Prostate gland (tissue), 2 donors: ENCODE measurements around the gene CDC73. TPM values are rescaled to one million over a fixed set of nuclear protein-coding genes. Genes with fewer than 3 reads are reported as not detected.
"Not testable (repeated sequence)": the region's sequence is repeated elsewhere in the genome, so short reads cannot be mapped to it uniquely, and the experiment has no call there.

Source experiments
- DNase-seq: peaks from one replicate; pipeline ENCODE4 v3.0.0-alpha.2; 2019; ENCODE audit warnings: low spot score
- H3K27ac ChIP-seq, 2 donors: fragments of 200-600 bp; sonication (generic); 2 replicates each; pipeline ENCODE4 v1.5.1; 2017 to 2019
- H3K27me3 ChIP-seq: fragments of 200-600 bp; sonication (generic); replicated peaks from 2 replicates; pipeline ENCODE4 v1.5.1; 2019; ENCODE audit not compliant: insufficient read depth
- H3K36me3 ChIP-seq, 2 donors: fragments of 200-600 bp; sonication (generic); 1 replicate in 1 of 2; 2 replicates in 1 of 2; pipeline versions ENCODE4 v1.5.1 to v1.8.1; 2017 to 2019
- H3K4me1 ChIP-seq: fragments of 200-600 bp; sonication (generic); replicated peaks from 2 replicates; pipeline ENCODE4 v1.5.1; 2019
- H3K4me3 ChIP-seq, 2 donors: fragments of 200-600 bp; sonication (generic); 2 replicates each; pipeline ENCODE4 v1.5.1; 2017 to 2019
- H3K9me3 ChIP-seq: fragments of 200-600 bp; sonication (generic); 2 replicates; pipeline ENCODE4 v1.5.1; 2017
- POLR2A ChIP-seq: fragments of 450-650 bp; IDR thresholded peaks from one replicate; pipeline ENCODE4 v1.6.1; 2016; ENCODE audit warnings: antibody characterized with exemption, mild to moderate bottlenecking
- POLR2AphosphoS5 ChIP-seq: sonication (generic); formaldehyde crosslinking; IDR thresholded peaks from one replicate; pipeline ENCODE4 v1.6.1; 2017; ENCODE audit warnings: antibody characterized with exemption
- WGBS: methylation state at CpG from one replicate; pipeline ENCODE4 v1.1.5; 2018; 5-methylcytosine and 5-hydroxymethylcytosine counted together
- intact Hi-C: fragments of 100-400 bp; cut with DNase I; formaldehyde crosslinking; loops from one replicate; pipeline ENCODE4 v1.14.2; 2022
- total RNA-seq, 2 donors: library from RNA; depleted of rRNA; stranded (reverse); fragments of >200 nt; gene quantifications; one replicate each; pipeline ENCODE4 v1.1.0, GENCODE V29; 2016
- TF ChIP-seq, protein P1 (sequence below), 4 experiments: fragments of 200-600 bp in 2 of 4; fragments of 450-650 bp in 2 of 4; sonication (generic) in 2 of 4; IDR thresholded peaks; 1 replicate in 3 of 4; 2 replicates in 1 of 4; pipeline ENCODE4 v1.5.1; 2016 to 2019; ENCODE audit warnings: antibody characterized with exemption in 4 of 4, mild to moderate bottlenecking in 2 of 4, moderate library complexity in 2 of 4

CDC73 gene
- total RNA-seq, 2 donors from 2014 or later, result 36.2 to 48.0 TPM

- no peak overlapping the region for H3K27ac ChIP-seq
- no peak for DNase-seq
- intact Hi-C loops, result no loop called here
- no peaks in the 10 kb centered on the region for H3K9me3 ChIP-seq
- H3K4me1 ChIP-seq, result no peaks in the 10 kb centered on the region
- TF ChIP-seq, protein P1, sequence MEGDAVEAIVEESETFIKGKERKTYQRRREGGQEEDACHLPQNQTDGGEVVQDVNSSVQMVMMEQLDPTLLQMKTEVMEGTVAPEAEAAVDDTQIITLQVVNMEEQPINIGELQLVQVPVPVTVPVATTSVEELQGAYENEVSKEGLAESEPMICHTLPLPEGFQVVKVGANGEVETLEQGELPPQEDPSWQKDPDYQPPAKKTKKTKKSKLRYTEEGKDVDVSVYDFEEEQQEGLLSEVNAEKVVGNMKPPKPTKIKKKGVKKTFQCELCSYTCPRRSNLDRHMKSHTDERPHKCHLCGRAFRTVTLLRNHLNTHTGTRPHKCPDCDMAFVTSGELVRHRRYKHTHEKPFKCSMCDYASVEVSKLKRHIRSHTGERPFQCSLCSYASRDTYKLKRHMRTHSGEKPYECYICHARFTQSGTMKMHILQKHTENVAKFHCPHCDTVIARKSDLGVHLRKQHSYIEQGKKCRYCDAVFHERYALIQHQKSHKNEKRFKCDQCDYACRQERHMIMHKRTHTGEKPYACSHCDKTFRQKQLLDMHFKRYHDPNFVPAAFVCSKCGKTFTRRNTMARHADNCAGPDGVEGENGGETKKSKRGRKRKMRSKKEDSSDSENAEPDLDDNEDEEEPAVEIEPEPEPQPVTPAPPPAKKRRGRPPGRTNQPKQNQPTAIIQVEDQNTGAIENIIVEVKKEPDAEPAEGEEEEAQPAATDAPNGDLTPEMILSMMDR (IDR thresholded peaks at IDR 0.05), result no peak
- TF ChIP-seq POLR2A (no peak), POLR2AphosphoS5 (no peak)
- no peaks in the 10 kb centered on the region for H3K27me3 ChIP-seq
- no peaks in the 10 kb centered on the region for H3K36me3 ChIP-seq
- H3K4me3 ChIP-seq, result no peak overlapping the region
Observed at GRCh38 chr1:193221651-193222050, 99.8 kb downstream of the CDC73 start.

GRCh38 chr1:193222056-193222615 lies 100.3 kb downstream of the CDC73 start:
- WGBS, result 83% methylated on average over 8 of the region's 8 CpGs
- intact Hi-C loops, result no loop called here

GRCh38 chr1:193229136-193229535 lies 107.3 kb downstream of the CDC73 start:
- intact Hi-C loops, result no loop called here
- 82% methylated on average over 3 of the region's 3 CpGs for WGBS

More at GRCh38 chr1:193222056-193222615, 100.3 kb downstream of the CDC73 start:
- Histone ChIP-seq H3K27me3 (no peaks in the 10 kb centered on the region), H3K4me3 (no peak overlapping the region), H3K4me1 (no peaks in the 10 kb centered on the region), H3K9me3 (no peaks in the 10 kb centered on the region), H3K27ac (no peak overlapping the region), H3K36me3 (no peaks in the 10 kb centered on the region)
- no peak for DNase-seq
- TF ChIP-seq POLR2AphosphoS5 (no peak), POLR2A (no peak)
- TF ChIP-seq, protein P1 (IDR thresholded peaks at IDR 0.05), result no peak

DNA sequence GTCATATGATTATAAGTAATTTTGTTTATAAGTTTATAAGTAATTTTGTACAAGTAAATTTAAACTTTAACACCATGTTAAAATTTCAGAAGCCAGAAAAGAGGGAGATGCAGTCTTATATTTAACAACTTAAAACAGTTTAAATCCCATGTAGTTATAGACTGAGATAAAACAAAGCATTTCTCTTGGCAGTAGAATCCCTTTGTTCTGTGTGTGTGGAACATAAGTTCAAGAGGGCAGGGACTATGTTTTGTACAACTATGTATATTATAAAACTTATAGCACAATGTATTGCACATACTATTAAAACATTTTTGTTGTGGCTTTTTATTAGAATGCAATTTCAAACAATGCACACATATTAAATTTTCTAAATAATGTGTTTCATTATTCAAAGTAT lies 109.3 kb downstream of the CDC73 start:
- H3K9me3 ChIP-seq, H3K27ac ChIP-seq, H3K4me3 ChIP-seq, intact Hi-C loops, DNase-seq, H3K36me3 ChIP-seq, H3K27me3 ChIP-seq, H3K4me1 ChIP-seq: not testable (repeated sequence)

More at GRCh38 chr1:193229136-193229535, 107.3 kb downstream of the CDC73 start:
- no peaks in the 10 kb centered on the region for H3K4me1 ChIP-seq
- H3K27me3 ChIP-seq, result no peaks in the 10 kb centered on the region
- no peak overlapping the region for H3K27ac ChIP-seq
- no peaks in the 10 kb centered on the region for H3K36me3 ChIP-seq
- no peaks in the 10 kb centered on the region for H3K9me3 ChIP-seq
- TF ChIP-seq POLR2A (no peak), POLR2AphosphoS5 (no peak)
- TF ChIP-seq, protein P1 (IDR thresholded peaks at IDR 0.05), result no peak
- H3K4me3 ChIP-seq, result no peak overlapping the region
- DNase-seq, result no peak

DNA sequence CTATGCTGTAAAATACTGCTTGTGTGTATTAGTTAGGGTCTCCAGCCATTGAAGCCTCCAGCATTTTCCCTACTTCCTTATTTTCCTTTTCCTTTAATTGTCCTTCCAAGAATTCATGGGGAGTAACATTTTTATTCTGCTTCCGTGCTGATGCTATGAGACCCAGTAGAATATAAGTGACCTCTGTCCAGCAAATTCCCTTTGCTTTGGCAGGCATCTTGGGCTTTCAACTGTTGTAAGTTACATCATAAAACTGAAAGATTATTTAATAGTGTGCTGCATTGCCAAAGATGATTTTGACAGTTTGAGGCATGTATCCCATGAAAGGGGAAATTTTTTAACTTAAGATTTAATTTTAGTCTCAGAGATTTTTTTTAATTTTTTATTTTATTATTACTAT lies 112.7 kb downstream of the CDC73 start:
- 46% methylated on average over 1 of the region's 1 CpG for WGBS
- Histone ChIP-seq H3K4me3 (no peak overlapping the region), H3K4me1 (no peaks in the 10 kb centered on the region), H3K27me3 (no peaks in the 10 kb centered on the region), H3K9me3 (no peaks in the 10 kb centered on the region), H3K36me3 (no peaks in the 10 kb centered on the region), H3K27ac (no peak overlapping the region)
- intact Hi-C loops, result no loop called here
- TF ChIP-seq POLR2A (no peak), POLR2AphosphoS5 (no peak)
- TF ChIP-seq, protein P1 (IDR thresholded peaks at IDR 0.05), result no peak
- no peak for DNase-seq
